Prostate gland (tissue), 2 donors: Measurements from ENCODE around the gene SLC1A6. TPM values are rescaled to one million over a fixed set of nuclear protein-coding genes. Genes with fewer than 3 reads are reported as not detected.
"Not testable (repeated sequence)": the region's sequence is repeated elsewhere in the genome, so short reads cannot be mapped to it uniquely, and the experiment has no call there.

Experiments used
- DNase-seq: peaks from one replicate; pipeline ENCODE4 v3.0.0-alpha.2; 2019; ENCODE audit warnings: low spot score
- H3K27ac ChIP-seq, 2 donors: fragments of 200-600 bp; sonication (generic); 2 replicates each; pipeline ENCODE4 v1.5.1; 2017 to 2019
- H3K27me3 ChIP-seq: fragments of 200-600 bp; sonication (generic); replicated peaks from 2 replicates; pipeline ENCODE4 v1.5.1; 2019; ENCODE audit not compliant: insufficient read depth
- H3K36me3 ChIP-seq, 2 donors: fragments of 200-600 bp; sonication (generic); 1 replicate in 1 of 2; 2 replicates in 1 of 2; pipeline versions ENCODE4 v1.5.1 to v1.8.1; 2017 to 2019
- H3K4me1 ChIP-seq: fragments of 200-600 bp; sonication (generic); replicated peaks from 2 replicates; pipeline ENCODE4 v1.5.1; 2019
- H3K4me3 ChIP-seq, 2 donors: fragments of 200-600 bp; sonication (generic); 2 replicates each; pipeline ENCODE4 v1.5.1; 2017 to 2019
- H3K9me3 ChIP-seq: fragments of 200-600 bp; sonication (generic); 2 replicates; pipeline ENCODE4 v1.5.1; 2017
- CTCF ChIP-seq, 4 experiments: fragments of 200-600 bp in 2 of 4; fragments of 450-650 bp in 2 of 4; sonication (generic) in 2 of 4; IDR thresholded peaks; 1 replicate in 3 of 4; 2 replicates in 1 of 4; pipeline ENCODE4 v1.5.1; 2016 to 2019; ENCODE audit warnings: antibody characterized with exemption in 4 of 4, mild to moderate bottlenecking in 2 of 4, moderate library complexity in 2 of 4
- POLR2A ChIP-seq: fragments of 450-650 bp; IDR thresholded peaks from one replicate; pipeline ENCODE4 v1.6.1; 2016; ENCODE audit warnings: antibody characterized with exemption, mild to moderate bottlenecking
- POLR2AphosphoS5 ChIP-seq: sonication (generic); formaldehyde crosslinking; IDR thresholded peaks from one replicate; pipeline ENCODE4 v1.6.1; 2017; ENCODE audit warnings: antibody characterized with exemption
- WGBS: methylation state at CpG from one replicate; pipeline ENCODE4 v1.1.5; 2018; 5-methylcytosine and 5-hydroxymethylcytosine counted together
- intact Hi-C: fragments of 100-400 bp; cut with DNase I; formaldehyde crosslinking; loops from one replicate; pipeline ENCODE4 v1.14.2; 2022
- total RNA-seq, 2 donors: library from RNA; depleted of rRNA; stranded (reverse); fragments of >200 nt; gene quantifications; one replicate each; pipeline ENCODE4 v1.1.0, GENCODE V29; 2016

Gene SLC1A6
- total RNA-seq, 2 donors from 2014 or later, result 0.41 to 255 TPM

DNA sequence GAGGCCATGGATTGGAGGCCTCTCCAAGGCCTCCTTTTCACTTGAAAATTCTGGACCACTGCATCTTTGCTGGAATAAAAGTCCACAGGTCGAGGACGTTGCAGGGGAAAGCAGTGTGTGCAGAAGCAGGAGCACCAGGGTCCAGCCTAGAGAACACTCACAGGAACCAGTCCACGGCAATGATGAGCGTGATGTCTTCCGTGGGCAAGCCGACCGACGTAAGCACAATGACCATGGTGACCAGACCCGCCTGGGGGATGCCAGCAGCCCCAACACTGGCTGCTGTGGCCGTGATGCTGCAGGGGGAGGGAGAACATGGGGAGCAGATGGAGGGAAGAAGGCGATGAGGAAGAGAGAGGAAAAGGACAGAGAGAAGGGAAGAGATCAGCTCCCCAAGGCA lies 26.9 kb downstream of the SLC1A6 start:
- DNase-seq, result no peak
- no peaks in the 10 kb centered on the region for H3K36me3 ChIP-seq
- no peak overlapping the region for H3K4me3 ChIP-seq
- H3K9me3 ChIP-seq, result no peaks in the 10 kb centered on the region
- no peak for TF ChIP-seq CTCF (IDR thresholded peaks at IDR 0.05)
- TF ChIP-seq POLR2AphosphoS5, result no peak
- TF ChIP-seq POLR2A, result no peak
- intact Hi-C loops, result no loop called here
- no peak overlapping the region for H3K27ac ChIP-seq
- no peaks in the 10 kb centered on the region for H3K4me1 ChIP-seq
- 82% methylated on average over 11 of the region's 11 CpGs for WGBS
- peaks cover 2% of the 10 kb centered on the region for H3K27me3 ChIP-seq

- H3K27ac ChIP-seq, result no peak overlapping the region
- H3K9me3 ChIP-seq, result no peaks in the 10 kb centered on the region
- TF ChIP-seq POLR2AphosphoS5, result no peak
- TF ChIP-seq CTCF (IDR thresholded peaks at IDR 0.05), result no peak
- no peak for TF ChIP-seq POLR2A
- no peaks in the 10 kb centered on the region for H3K4me1 ChIP-seq
- H3K27me3 ChIP-seq, result peaks cover 2% of the 10 kb centered on the region
- DNase-seq, result no peak
- H3K4me3 ChIP-seq, result no peak overlapping the region
- 100% methylated on average over 1 of the region's 1 CpG for WGBS
- intact Hi-C loops, result no loop called here
- H3K36me3 ChIP-seq, result no peaks in the 10 kb centered on the region
Measured at GRCh38 chr19:14950421-14950820, 29.2 kb downstream of the SLC1A6 start.

DNA sequence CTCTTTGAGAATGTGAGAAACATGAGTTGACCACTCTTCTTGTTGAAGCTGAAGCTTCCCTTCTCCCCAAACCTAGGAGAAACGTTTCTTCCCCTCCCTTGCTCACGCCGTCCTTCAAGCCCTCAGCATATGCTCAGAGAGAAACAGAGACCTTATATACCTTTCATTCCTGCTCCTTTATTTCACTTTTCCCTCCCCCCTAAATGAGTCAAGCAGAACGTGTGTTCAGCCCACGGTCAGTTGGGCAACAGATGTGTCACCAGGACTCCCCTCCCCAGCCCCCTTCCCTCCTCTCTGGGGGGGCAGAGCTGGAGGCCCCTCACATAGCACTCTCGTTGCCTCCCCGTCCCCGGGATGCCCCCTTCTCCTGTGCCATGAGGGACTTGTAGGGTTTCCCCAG lies 29.8 kb downstream of the SLC1A6 start:
- Histone ChIP-seq H3K4me3 (no peak overlapping the region), H3K27ac (no peak overlapping the region), H3K9me3 (no peaks in the 10 kb centered on the region), H3K4me1 (no peaks in the 10 kb centered on the region), H3K36me3 (no peaks in the 10 kb centered on the region), H3K27me3 (peaks cover 2% of the 10 kb centered on the region)
- WGBS, result 66% methylated on average over 8 of the region's 8 CpGs
- TF ChIP-seq CTCF (IDR thresholded peaks at IDR 0.05) (no peak), POLR2AphosphoS5 (no peak), POLR2A (no peak)
- intact Hi-C loops, result no loop called here
- no peak for DNase-seq

DNA sequence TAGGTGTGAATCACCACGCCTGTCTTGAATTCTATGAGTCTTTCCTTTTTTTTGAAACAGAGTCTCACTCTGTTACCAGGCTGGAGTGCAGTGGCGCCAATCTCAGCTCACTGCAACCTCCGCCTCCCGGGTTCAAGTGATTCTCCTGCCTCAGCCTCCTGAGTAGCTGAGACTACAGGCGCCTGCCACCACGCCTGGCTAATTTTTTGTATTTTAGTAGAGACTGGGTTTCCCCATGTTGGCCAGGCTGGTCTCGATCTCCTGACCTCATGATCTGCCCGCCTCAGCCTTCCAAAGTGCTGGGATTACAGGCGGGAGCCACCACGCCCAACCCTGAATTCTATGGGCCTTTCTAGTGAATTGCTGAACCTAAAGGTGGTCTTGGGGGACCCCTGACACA lies 30.3 kb downstream of the SLC1A6 start:
- H3K36me3 ChIP-seq, H3K9me3 ChIP-seq, intact Hi-C loops, H3K27me3 ChIP-seq, DNase-seq, H3K4me1 ChIP-seq, H3K4me3 ChIP-seq, H3K27ac ChIP-seq: not testable (repeated sequence)
- 92% methylated on average over 10 of the region's 10 CpGs for WGBS

GRCh38 chr19:14944456-14944855 lies 35.2 kb downstream of the SLC1A6 start:
- no peak overlapping the region for H3K4me3 ChIP-seq
- no peaks in the 10 kb centered on the region for H3K36me3 ChIP-seq
- H3K4me1 ChIP-seq, result no peaks in the 10 kb centered on the region
- WGBS, result 93% methylated on average over 1 of the region's 1 CpG
- no peaks in the 10 kb centered on the region for H3K9me3 ChIP-seq
- intact Hi-C loops, result no loop called here
- no peak for DNase-seq
- H3K27ac ChIP-seq, result no peak overlapping the region
- no peaks in the 10 kb centered on the region for H3K27me3 ChIP-seq
- no peak for TF ChIP-seq CTCF (IDR thresholded peaks at IDR 0.05)
- TF ChIP-seq POLR2AphosphoS5, result no peak
- no peak for TF ChIP-seq POLR2A
